Neural cell (in vitro differentiated cells): ENCODE results near the gene GATA2. TPM values are rescaled to one million over a fixed set of nuclear protein-coding genes. Genes with fewer than 3 reads are reported as not detected.

ENCODE experiments used
- H2AFZ ChIP-seq: fragments of 200-600, 300-800 bp; sonication (generic), shearing (Covaris generic); 2 replicates; pipeline ENCODE4 v1.6.0; 2014; ENCODE audit warnings: low read depth, mild to moderate bottlenecking, antibody characterized with exemption, low read length, moderate library complexity
- H3F3A ChIP-seq: fragments of 200-600 bp; shearing (Covaris generic); 2 replicates; pipeline ENCODE4 v1.6.1; 2016; ENCODE audit warnings: mild to moderate bottlenecking, moderate library complexity, mixed read lengths, antibody characterized with exemption, low read length; ENCODE audit not compliant: insufficient read depth, poor library complexity, severe bottlenecking
- H3K27ac ChIP-seq: fragments of 200-600, 300-800 bp; sonication (generic), shearing (Covaris generic); 2 replicates; pipeline ENCODE4 v1.5.1; 2014; ENCODE audit warnings: mild to moderate bottlenecking, low read length, moderate library complexity
- H3K27me3 ChIP-seq: fragments of 300-800, 200-600 bp; sonication (generic), shearing (Covaris generic); 2 replicates; pipeline ENCODE4 v1.6.0; 2014; ENCODE audit warnings: mild to moderate bottlenecking, low read depth, low read length, moderate library complexity; ENCODE audit not compliant: insufficient read depth
- H3K36me3 ChIP-seq: fragments of 300-800, 200-600 bp; sonication (generic), shearing (Covaris generic); 2 replicates; pipeline ENCODE4 v1.5.1; 2014; ENCODE audit warnings: mild to moderate bottlenecking, antibody characterized with exemption, low read length, moderate library complexity; ENCODE audit not compliant: insufficient read depth
- H3K4me2 ChIP-seq: fragments of 300-800, 200-600 bp; sonication (generic), shearing (Covaris generic); 2 replicates; pipeline ENCODE4 v1.6.0; 2014; ENCODE audit warnings: mild to moderate bottlenecking, low read length
- H3K4me3 ChIP-seq: fragments of 300-800, 200-600 bp; sonication (generic), shearing (Covaris generic); 2 replicates; pipeline ENCODE4 v1.5.1; 2014; ENCODE audit warnings: mild to moderate bottlenecking, low read length, moderate library complexity
- H3K79me2 ChIP-seq: fragments of 200-600 bp; shearing (Covaris generic); replicated peaks from 2 replicates; pipeline ENCODE4 v1.6.0; 2014; ENCODE audit warnings: mild to moderate bottlenecking, low read length, moderate library complexity; ENCODE audit not compliant: insufficient read depth
- H3K9ac ChIP-seq: fragments of 300-800, 200-600 bp; sonication (generic), shearing (Covaris generic); 2 replicates; pipeline ENCODE4 v1.6.1; 2016; ENCODE audit warnings: mild to moderate bottlenecking, low read length, mixed read lengths
- H3K9me2 ChIP-seq: fragments of 200-600 bp; shearing (Covaris generic); 2 replicates; pipeline ENCODE4 v1.6.1; 2016; ENCODE audit warnings: mild to moderate bottlenecking, low read length, mixed read lengths; ENCODE audit not compliant: insufficient read depth
- H3K9me3 ChIP-seq: fragments of 200-600, 300-800 bp; sonication (generic), shearing (Covaris generic); 2 replicates; pipeline ENCODE4 v1.6.1; 2016; ENCODE audit warnings: mild to moderate bottlenecking, mixed run types, low read length, moderate library complexity, mixed read lengths
- H4K20me1 ChIP-seq: fragments of 200-600 bp; shearing (Covaris generic); 2 replicates; pipeline ENCODE4 v1.6.1; 2016; ENCODE audit warnings: mild to moderate bottlenecking, mixed run types; ENCODE audit not compliant: insufficient read depth
- CTCF ChIP-seq: fragments of 450-650 bp; IDR thresholded peaks from 2 replicates; pipeline ENCODE4 v1.5.1; 2014; ENCODE audit warnings: antibody characterized with exemption, mild to moderate bottlenecking, moderate library complexity; ENCODE audit not compliant: poor library complexity, severe bottlenecking
- EP300 ChIP-seq: fragments of 450-650 bp; conservative IDR thresholded peaks from 2 replicates; pipeline ENCODE4 v1.6.1; 2014; ENCODE audit warnings: antibody characterized with exemption, mild to moderate bottlenecking, moderate library complexity; ENCODE audit not compliant: poor library complexity, severe bottlenecking
- EZH2 ChIP-seq: fragments of 200-600, 300-800 bp; shearing (Covaris generic), sonication (generic); IDR thresholded peaks from 2 replicates; pipeline ENCODE4 v1.6.1; 2014; ENCODE audit warnings: antibody characterized with exemption, low read length, borderline replicate concordance, mild to moderate bottlenecking; ENCODE audit not compliant: insufficient read depth, poor library complexity, severe bottlenecking
- MXI1 ChIP-seq: fragments of 450-650 bp; conservative IDR thresholded peaks from 2 replicates; pipeline ENCODE4 v1.6.1; 2014; ENCODE audit warnings: antibody characterized with exemption, mild to moderate bottlenecking; ENCODE audit not compliant: poor library complexity, severe bottlenecking
- POLR2AphosphoS5 ChIP-seq: IDR thresholded peaks from 2 replicates; pipeline ENCODE4 v1.6.1; 2012
- RAD21 ChIP-seq: fragments of 450-650 bp; conservative IDR thresholded peaks from 2 replicates; pipeline ENCODE4 v1.6.1; 2014; ENCODE audit warnings: antibody characterized with exemption, mild to moderate bottlenecking, moderate library complexity
- REST ChIP-seq: IDR thresholded peaks from 2 replicates; pipeline ENCODE4 v1.6.1; 2012; ENCODE audit warnings: borderline replicate concordance
- SMC3 ChIP-seq: fragments of 450-650 bp; conservative IDR thresholded peaks from 2 replicates; pipeline ENCODE4 v1.6.1; 2014; ENCODE audit warnings: antibody characterized with exemption, mild to moderate bottlenecking, moderate library complexity; ENCODE audit not compliant: poor library complexity
- TAF1 ChIP-seq: IDR thresholded peaks from 2 replicates; pipeline ENCODE4 v1.6.1; 2012; ENCODE audit warnings: low read depth
- polyA plus RNA-seq: library from polyadenylated mRNA; depleted of rRNA; stranded (reverse); fragments of >200 nt; gene quantifications from 2 replicates; pipeline ENCODE4 v1.2.3, GENCODE V29; 2014

Gene GATA2
- polyA plus RNA-seq, 1 donor from 2014 or later: not detected

GRCh38 chr3:128484404-128485281 is 8.4 kb downstream of the GATA2 start:
- Histone ChIP-seq H3K4me3 (no peak overlapping the region), H3K36me3 (no peaks in the 10 kb centered on the region), H3K9ac (no peak overlapping the region), H3K4me2 (no peak overlapping the region), H3K27me3 (peaks cover 100% of the 10 kb centered on the region), H3K9me2 (no peaks in the 10 kb centered on the region), H3K27ac (no peak overlapping the region), H2AFZ (no peak overlapping the region), H3K9me3 (no peaks in the 10 kb centered on the region), H3K79me2 (no peaks in the 10 kb centered on the region), H3F3A (no peaks in the 10 kb centered on the region), H4K20me1 (no peaks in the 10 kb centered on the region)
- TF ChIP-seq SMC3 (no peak), RAD21 (no peak), TAF1 (no peak), POLR2AphosphoS5 (no peak), REST (no peak), EP300 (no peak), CTCF (no peak), EZH2 (no peak), MXI1 (no peak)

- no peak for TF ChIP-seq RAD21
- no peak for TF ChIP-seq EZH2
- peak; percentile 95 for TF ChIP-seq POLR2AphosphoS5
- TF ChIP-seq REST: no peak
- TF ChIP-seq SMC3: no peak
- no peak for TF ChIP-seq CTCF
- no peak for TF ChIP-seq EP300
- Histone ChIP-seq H3K27me3 (peaks cover 99% of the 10 kb centered on the region), H3K9ac (no peak overlapping the region), H3K36me3 (no peaks in the 10 kb centered on the region), H3F3A (no peaks in the 10 kb centered on the region), H3K9me2 (no peaks in the 10 kb centered on the region), H3K4me3 (no peak overlapping the region), H3K27ac (no peak overlapping the region), H2AFZ (no peak overlapping the region), H3K9me3 (no peaks in the 10 kb centered on the region), H3K4me2 (no peak overlapping the region), H3K79me2 (no peaks in the 10 kb centered on the region), H4K20me1 (no peaks in the 10 kb centered on the region)
Measured at GRCh38 chr3:128483657-128484403, 9.2 kb downstream of the GATA2 start.
